ENCODE measurements around the gene ATF1.
"Not testable (repeated sequence)": the region's sequence is repeated elsewhere in the genome, so short reads cannot be mapped to it uniquely, and the experiment has no call there.

ATF1 gene

DNA sequence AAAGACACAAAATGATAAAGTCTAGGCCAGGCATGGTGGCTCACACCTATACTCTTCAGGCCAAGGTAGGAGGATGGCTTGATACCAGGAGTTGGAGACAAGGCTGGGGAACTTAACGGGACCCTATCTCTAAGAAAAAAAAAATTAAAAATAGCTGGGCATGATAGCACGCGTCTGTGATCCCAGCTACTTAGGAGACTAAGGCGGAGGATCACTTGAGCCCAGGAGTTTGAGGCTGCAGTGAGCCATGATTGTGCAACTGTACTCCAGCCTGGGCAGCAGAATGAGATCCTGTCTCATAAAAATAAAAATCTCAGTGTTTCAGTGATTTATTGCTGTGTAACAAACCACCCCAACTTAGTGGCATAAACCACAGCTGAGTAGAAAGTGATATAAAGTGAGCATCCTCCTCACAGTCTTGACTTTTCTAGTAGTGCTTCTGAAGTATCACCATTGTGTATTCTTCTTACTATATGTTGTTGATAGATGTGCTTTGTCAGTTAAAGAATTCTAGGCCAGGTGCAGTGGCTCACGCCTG is 10.6 kb upstream of the ATF1 start:
- no peak for FAIRE-seq

DNA sequence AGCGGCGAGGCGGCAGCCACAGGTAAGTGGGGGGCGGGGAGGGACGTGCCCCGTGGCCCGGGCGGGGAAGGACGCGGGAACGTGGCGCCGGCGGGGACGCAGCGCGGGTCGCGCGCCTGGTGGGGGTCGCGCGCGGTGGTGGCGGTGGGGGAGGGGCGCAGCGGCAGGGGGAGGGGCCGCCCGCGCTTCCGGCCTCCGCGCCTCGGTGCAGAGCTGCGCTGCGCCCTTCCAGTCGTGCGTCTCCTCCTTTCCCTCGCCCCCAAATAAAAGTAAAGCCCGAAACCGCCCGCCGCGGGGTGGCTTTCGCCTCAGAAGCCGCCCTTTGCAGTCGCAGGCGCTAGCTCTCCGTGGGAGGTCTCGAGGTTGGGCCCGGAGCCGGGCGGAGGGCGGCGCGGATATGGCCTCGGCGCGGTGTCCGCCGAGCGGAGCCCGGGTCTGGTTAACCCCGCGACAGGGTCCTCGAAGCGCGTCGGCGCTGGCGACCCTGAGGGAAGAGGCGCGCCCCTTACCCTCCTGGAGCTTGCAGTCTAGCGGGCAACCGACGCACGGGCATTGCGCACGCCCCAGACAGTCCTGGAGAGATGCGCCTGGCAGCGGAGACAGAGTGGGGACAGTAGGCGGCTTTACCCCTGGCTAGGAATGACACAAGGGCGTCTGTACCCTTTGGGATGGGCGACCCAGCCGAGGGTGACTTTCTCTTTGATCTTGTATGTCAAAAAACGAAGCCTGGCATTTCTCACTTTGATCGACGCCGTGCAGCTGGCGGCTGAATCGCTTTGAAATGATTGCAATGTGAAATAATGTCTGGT is 589 bp downstream of the ATF1 start:
- no peak for FAIRE-seq

DNA sequence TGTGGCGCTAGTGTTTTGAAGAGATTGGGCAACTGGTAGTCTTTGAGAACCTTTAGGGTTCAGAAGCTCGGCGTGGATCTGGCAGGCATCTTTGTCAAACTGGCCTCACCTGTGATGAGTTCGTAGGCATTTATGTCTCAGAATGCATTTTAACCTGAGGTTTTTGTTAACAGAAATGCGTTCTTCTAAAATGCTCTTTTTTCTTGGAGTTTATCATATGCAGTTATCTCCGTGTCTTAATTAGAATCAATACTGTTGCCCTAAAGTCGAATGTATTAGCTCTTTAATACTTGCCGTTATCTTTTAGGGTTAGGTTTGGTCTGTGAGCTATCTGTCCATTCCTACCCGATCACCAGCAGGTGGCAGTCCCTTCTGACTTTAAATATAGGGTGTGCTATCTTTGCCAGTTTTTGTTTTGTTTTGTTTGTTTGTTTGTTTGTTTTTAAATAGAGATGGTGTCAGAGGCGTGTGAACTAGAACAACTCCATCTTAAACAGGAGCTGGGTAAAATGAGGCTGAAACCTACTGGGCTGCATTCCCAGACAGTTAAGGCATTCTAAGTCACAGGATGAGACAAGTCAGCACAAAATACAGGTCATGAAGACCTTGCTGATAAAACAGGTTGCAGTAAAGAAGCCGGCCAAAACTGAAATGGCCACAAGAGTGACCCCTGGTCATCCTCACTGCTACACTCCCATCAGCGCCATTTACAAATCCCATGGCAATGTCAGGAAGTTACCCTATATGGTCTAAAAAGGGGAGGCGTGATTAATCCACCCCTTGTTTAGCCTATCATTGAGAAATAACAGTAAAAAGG is 1.4 kb downstream of the ATF1 start:
- FAIRE-seq, result no peak

DNA sequence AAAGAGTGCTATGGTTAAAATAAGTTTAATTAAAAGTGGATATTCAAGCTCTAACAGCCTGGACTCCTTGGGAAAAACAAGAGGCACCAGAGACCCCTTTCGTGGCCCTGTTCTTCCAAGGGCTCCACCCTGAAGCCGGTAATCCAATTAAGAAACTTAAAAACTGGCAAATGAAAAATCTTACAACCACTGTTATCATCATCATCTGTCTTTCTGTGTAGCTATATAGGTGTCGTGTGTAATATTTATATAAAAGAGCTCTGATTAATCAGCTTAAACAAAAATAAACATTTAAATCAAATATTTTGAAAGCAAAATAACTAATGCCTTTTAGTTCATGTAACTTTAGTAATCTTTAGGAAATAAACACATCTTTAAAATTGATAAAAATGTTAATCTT is 4.5 kb downstream of the ATF1 start:
- no peak for FAIRE-seq

DNA sequence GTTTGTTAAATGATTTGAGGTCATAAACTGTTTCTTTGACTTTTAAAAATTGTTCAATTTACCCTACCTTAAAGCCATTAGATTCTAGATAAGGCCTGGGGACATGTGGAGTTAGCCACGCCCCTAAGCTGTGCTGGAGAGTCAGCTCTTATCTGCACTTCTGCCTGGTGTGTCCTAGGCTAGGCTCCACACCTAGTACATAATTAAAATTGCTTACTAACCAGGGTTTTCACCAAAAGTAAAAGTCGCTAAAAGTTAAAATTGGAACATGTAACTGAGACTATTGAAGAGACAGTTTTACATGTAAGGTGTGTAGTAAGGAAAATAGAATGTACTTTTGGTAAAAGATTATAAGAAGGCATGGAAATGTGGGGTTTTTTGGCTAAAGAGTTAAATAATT is 4.9 kb downstream of the ATF1 start:
- FAIRE-seq, result not testable (repeated sequence)

DNA sequence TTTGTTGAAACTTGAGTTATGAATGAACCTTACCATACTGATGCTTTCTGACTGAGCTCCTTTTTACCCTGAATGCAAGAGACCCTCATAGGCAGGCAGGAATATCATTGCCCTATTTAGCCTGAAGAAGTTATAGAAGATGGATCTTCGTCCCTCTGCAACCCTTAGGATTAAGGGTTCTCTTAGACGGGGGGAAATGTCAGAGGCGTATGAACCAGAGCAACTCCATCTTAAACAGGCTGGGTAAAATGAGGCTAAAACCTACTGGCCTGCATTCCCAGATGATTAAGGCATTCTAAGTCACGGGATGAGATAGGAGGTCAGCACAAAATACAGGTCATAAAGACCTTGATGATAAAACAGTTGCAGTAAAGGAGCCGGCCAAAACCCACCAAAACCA is 7.5 kb downstream of the ATF1 start:
- FAIRE-seq, result no peak

DNA sequence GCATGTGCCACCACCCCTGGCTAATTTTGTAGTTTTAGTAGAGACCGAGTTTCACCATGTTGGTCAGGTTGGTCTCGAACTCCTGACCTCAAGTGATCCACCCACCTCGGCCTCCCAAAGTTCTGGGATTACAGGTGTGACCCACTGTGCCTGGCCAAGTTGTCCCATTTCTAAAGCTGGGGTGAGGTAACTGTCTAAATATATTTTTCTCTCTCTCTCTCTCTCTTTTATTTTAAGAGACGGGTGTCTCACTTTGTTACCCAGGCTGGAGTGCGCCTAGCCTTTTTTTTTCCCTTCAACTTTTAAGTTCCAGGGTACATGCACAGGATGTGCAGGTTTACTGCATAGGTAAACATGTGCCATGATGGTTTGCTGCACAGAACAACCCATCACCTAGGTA is 8.6 kb downstream of the ATF1 start:
- no peak for FAIRE-seq

DNA sequence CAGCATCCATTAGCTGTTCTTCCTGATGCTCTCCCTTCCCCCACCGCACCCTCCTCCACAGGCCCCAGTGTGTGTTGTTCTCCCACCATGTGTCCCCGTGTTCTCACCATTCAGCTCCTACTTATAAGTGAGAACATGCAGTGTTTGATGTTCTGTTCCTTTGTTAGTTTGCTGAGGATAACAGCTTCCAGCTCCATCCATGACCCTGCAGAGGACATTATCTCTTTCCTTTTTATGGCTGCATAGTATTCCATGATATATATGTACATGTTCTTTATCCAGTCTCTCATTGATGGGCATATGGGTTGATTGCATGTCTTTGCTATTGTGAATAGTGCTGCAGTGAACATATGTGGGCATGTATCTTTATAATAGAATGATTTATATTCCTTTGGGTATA is 9.0 kb downstream of the ATF1 start:
- no peak for FAIRE-seq

DNA sequence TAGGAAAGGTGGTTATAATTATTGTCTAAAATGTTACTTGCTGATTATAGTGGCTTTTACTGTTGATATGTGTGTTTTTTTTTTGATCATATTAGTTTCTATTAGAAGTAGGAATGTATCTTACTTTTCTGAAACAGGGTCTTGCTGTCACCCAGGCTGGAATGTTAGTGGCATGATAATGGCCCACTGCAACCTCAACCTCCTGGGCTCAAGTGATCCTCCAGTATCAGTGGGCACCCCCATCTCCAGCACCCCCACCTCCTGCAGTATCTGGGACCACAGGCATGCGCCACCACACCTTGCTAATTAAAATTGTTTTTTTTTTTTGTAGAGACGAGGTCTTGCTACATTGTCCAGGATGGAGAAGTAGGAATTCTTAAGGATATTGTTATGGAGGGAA is 11.3 kb downstream of the ATF1 start:
- no peak for FAIRE-seq

DNA sequence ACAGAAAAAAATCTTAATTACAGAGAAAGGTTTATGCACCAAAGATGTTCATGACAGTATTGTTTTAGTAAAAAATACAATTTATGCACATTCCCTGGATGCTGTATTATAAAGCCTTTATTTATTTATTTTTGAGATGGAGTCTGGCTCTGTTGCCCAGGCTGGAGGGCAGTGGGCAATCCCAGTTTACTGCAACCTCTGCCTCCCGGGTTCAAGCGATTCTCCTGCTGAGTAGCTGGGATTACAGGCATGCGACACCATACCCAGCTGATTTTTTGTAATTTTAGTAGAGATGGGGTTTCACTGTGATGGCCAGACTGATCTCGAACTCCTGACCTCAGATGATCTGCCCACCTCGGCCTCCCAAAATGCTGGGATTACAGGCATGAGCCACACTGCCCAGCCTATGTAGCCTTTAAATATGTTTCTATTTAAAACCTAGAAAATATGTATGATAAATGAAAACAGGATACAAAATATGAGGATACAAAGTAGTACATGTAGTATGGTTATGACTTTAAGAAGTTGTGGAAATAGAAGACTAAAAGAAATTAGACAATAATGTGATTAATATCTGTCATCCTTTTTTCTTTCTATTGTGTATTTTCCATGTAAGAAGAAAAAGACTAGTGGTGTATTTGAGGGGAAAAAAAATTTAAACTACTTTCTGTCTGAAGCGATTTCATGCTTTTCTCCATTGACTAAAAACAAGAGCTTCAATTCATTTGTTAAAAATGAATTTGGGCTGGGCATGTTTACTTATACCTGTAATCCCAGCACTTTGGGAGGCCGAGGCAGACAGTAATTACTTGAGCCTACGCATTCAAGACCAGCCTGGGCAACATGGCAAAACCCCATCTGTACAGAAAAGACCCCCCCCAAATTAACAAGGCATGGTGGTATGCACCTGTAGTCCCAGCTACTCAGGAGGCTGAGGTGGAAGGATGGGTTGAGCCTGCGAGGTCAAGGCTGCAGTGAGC is 13.1 kb downstream of the ATF1 start:
- no peak for FAIRE-seq

DNA sequence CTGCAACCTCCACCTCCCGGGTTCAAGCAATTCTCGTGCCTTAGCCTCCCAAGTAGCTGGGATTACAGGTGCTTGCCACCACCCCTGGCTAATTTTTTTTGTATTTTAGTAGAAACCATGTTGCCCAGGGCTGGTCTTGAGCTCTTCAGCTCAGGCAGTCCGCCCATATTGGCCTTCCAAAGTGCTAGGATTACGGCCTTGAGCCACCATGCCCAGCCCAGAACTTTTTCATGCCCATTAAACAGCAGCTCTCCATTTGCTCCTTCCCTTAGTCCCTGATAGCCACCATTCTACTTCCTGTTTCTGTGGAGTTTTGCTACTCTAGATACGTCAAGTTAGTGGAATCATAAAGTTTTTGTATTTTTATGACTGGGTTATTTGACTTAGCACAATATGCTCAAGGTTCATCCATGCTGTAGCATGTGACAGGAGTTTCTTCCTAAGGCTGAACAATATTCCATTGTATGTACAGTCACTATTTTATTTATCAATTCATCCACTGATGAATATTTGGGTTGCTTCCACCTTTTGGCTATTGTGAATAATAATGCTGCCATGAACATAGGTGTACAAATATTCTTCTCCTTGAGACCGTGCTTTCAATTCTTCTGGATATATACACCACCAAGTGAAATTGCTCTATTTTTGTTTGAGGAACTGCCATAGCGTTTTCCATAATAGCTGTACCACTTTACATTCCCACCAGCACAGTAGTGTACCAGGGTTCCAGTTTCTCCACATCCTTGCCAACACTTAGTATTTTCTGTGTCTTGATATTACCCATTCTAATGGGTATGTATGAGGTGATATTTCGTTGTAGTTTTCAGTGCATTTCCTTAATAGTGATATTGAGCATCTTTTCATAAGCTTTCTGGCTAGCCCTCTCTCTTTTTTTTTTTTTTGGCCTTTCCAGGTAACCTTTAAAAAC is 15.0 kb downstream of the ATF1 start:
- no peak for FAIRE-seq

DNA sequence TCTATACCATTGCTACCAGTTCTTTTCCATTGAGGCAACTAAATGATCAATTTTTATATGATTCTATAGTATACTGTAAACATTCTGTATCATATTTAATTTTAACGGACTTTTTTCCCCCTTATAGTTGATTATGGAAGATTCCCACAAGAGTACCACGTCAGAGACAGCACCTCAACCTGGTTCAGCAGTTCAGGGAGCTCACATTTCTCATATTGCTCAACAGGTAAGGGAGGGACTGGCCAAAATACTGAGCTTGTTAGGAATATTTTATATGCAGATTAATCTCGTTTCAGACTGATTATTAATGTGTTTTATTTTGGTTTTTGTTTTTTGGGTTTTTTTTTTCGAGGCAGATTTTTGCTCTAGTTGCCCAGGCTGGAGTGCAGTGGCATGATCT is 16.1 kb downstream of the ATF1 start:
- FAIRE-seq, result no peak

DNA sequence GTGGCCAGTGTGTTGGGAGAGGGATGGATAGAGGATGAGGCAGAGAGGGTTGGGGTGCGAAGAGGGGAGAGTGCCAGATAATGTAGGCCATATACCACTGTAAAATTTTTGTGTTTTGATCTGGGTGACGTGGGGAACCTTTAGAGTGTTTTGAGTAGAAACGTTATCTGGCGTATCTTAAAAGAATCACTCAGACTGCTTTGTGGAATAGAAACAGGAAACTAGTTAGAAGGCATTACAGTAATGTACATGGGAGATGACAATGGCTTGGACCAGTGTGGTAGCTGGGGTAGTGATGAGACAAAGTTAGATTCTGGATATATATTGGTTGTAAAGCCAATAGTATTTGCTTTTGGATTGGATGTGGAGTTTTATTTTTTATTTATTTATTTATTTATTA is 20.6 kb downstream of the ATF1 start:
- FAIRE-seq, result no peak

DNA sequence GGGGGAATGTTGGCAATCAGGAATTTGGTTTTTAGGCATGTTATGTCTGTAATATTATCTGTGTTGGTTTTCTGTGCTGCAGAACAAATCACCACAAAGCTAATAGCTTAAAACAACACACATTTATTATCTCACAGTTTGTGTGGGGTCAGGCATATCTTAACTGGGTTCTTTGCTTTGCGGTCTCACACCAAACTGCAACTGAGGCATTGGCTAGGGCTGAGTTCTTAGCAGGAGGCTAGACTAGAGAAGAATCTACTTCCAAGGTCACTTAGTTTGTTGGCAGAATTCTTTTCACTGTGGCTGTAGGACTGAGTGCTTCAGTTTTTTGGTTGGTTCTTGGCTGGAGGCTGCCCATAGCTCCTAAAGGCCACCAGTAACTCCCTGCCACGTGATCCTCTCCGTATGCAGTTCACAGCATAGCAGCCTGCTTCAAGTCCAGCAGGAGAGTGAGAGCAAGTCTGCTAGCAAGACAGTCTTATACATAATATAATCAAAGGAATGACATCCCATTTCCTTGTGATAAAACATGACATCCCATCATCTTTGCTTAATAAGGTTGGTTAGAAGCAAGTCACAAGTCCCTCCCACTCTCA is 21.6 kb downstream of the ATF1 start:
- FAIRE-seq, result no peak

DNA sequence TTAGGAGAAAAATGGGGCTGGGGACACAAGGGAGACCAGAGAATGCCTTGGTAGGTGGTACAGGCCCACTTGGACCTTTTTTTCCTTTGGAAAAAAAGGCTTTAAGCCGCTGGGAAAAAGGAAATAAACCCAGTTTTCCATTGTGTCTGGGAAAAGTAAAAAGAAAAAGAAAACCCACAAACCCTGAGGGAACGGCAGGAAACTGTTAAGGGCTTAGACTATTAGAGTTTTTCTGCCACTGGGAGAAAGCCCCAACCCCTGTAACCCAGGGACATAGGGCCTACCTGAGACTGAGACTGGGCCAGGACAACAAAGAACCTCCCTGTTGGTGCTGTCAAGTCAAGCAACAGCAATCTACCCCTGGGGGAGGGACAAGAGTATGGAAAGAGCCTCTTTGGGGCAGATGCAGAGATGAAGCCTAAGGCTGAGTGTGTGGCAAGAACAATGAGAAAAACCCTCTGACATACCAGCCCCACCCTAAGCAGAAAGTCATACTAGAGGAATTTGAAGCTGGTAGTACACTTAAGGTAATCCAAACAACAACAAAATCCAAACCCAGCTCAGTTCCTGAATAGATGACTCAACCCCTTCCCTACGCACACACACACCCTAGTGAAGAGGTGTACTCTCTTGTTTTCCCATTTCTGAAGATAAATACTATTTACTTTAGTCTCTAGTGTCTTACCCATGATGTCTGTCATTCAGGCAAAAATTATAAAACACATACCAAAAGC is 22.8 kb downstream of the ATF1 start:
- no peak for FAIRE-seq

DNA sequence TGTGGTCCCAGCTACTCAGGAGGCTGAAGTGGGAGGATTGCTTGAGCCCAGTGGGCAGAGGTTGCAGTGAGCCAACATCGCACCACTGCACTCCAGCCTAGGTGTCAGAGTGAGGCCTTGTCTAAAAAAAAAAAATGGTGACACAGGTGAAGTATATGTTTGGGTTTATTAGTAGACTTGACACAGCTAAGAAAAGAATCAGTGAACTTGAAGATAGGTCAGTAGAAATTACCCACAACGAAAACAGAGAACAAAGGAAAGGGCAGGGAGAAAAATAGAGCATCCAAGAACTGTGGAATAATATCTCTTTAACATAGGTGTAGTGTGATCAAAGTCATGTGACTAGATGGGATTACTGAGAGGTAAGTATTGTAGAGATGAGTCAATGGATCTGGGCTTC is 23.7 kb downstream of the ATF1 start:
- FAIRE-seq, result no peak

DNA sequence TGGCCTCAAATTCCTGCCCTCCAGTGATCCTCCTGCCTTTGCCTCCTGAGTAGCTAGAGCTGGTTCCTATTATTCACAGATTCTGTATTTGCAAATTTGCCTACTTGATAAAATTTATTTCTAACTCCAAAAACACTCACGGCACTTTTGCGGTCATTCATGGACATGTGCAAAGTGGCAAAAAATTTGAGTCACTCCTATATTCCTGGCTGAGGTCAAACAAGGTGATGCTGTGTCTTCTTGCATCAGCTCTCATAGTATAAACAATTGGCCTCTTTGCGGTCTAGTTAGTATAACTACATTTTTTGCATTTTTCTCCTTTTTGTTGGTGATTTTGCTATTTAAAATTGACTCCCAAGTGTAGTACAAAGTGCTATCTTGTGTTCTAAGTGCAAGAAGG is 24.7 kb downstream of the ATF1 start:
- no peak for FAIRE-seq

DNA sequence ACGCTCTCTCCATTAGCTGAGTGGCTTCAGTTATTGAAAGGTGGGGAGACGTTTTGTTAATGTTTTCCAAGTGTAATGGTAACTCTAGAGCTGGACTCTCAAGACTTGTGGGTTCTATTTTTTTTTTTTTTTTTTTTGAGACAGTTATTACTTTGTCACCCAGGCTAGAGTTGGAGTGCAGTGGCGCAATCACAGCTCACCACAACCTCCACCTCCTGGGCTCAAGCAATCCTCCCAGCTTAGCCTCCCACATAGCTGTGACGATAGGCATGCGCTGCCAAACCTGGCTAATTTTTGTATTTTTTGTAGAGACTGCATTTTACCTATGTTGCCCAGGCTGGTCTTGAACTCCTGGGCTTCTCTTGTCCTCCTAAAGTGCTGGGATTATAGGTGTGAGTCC is 26.2 kb downstream of the ATF1 start:
- FAIRE-seq, result no peak

DNA sequence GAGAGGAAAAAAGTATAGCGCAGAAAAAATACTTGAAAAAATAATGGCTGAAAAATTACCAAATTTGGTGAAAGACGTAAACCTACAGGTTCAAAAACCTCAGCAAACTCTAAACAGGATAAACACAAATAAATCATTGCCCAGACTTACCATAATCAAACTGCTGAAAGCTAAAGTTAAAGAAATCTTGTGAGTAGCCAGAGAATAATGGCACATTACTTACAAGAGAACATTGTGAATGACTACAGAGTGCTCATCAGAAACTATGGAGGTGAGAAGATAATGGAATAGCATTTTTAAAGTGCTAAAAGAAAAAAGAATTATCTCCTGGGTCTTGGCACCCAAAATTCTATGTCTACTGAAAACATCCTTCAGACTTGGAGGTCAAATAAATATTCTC is 36.0 kb downstream of the ATF1 start:
- FAIRE-seq, result no peak

DNA sequence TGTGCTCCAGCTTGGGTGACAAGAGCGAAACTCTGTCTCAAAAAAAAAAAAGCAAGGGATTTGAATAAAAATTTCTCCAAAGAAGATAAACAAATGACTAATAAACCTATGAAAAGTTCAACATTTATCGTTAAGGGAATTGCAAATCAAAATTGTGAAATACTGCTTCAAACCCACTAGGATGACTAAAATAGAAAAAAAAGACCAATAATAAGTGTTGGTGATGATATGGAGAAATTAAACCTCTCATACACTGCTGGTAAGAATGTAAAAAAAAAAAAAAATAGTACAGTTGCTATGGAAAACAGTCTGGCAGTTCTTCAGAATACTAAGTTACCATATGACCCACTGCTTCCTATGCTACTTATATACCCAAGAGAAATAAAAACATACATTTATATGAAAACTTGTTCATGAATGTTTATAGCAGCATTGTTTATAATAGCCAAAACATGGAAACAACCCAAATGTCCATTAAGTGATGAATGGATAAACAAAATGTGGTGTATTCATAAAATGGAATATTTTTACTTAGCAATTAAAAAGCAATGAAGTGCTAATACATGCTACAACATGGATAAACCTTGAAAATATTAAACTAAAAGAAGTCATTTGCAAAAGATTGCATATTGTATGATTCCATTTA is 39.5 kb downstream of the ATF1 start:
- no peak for FAIRE-seq
